Naive thymus-derived CD8-positive, alpha-beta T cell (primary cell): ENCODE results near the gene NCKAP5. TPM values are rescaled to one million over a fixed set of nuclear protein-coding genes. Genes with fewer than 3 reads are reported as not detected.

ENCODE experiments used
- ATAC-seq, 2 donors: fragments of 150-1000 bp; cut with Tn5 transposase in 1 of 2; sonication (Bioruptor Pico), chemical (Tn5 transposase) in 1 of 2; 1 replicate in 1 of 2; 2 replicates in 1 of 2; pipeline ENCODE4 v1.10.0; 2021; ENCODE audit warnings: mild to moderate bottlenecking in 2 of 2, moderate library complexity in 2 of 2
- POLR2A ChIA-PET: fragments of 350-600 bp; sonication (Branson Sonifier 250); formaldehyde crosslinking; loops from one replicate; lab custom pipeline; 2021; ENCODE audit warnings: antibody characterized with exemption; lab: Charles Lee
- DNase-seq, 10 donors: peaks; one replicate each; pipeline versions ENCODE4 v3.0.0 to v3.0.0-alpha.2; 2020 to 2022
- H3K27ac Mint-ChIP-seq, 10 donors: one replicate each; pipeline ENCODE4 v1.8.0; 2020 to 2022; ENCODE audit warnings: mild to moderate bottlenecking in 10 of 10, mixed read lengths in 10 of 10, moderate library complexity in 4 of 10, inconsistent platforms in 1 of 10
- H3K27me3 Mint-ChIP-seq, 5 donors: one replicate each; pipeline ENCODE4 v1.8.0; 2021 to 2022; ENCODE audit warnings: mixed read lengths in 5 of 5
- H3K36me3 Mint-ChIP-seq, 3 donors: one replicate each; pipeline ENCODE4 v1.8.0; 2020 to 2022; ENCODE audit warnings: mixed read lengths in 3 of 3, mild to moderate bottlenecking in 2 of 3, inconsistent platforms in 1 of 3
- H3K4me1 Mint-ChIP-seq, 4 donors: one replicate each; pipeline ENCODE4 v1.8.0; 2021 to 2022; ENCODE audit warnings: mixed read lengths in 4 of 4
- H3K4me3 Mint-ChIP-seq, 10 donors: one replicate each; pipeline ENCODE4 v1.8.0; 2020 to 2022; ENCODE audit warnings: mild to moderate bottlenecking in 10 of 10, mixed read lengths in 10 of 10, moderate library complexity in 6 of 10, inconsistent platforms in 1 of 10
- H3K9me3 Mint-ChIP-seq, 9 donors: one replicate each; pipeline ENCODE4 v1.8.0; 2020 to 2022; ENCODE audit warnings: mixed read lengths in 9 of 9, mild to moderate bottlenecking in 3 of 9, inconsistent platforms in 1 of 9, moderate library complexity in 1 of 9
- polyA plus RNA-seq, 3 donors: library from polyadenylated mRNA; unstranded; fragments of 300-500 nt; fragmentation: Illumina TruSeq; gene quantifications; one replicate each; pipeline ENCODE4 v1.2.3, GENCODE V29; 2021
- total RNA-seq, 8 experiments: library from RNA in 2 of 8; stranded (reverse) in 2 of 8; gene quantifications; one replicate each; pipeline ENCODE4 v1.2.3 and lab custom pipeline; 2021 to 2026

The NCKAP5 gene
- total and polyA plus RNA-seq, 5 experiments from 2014 or later = not detected

DNA sequence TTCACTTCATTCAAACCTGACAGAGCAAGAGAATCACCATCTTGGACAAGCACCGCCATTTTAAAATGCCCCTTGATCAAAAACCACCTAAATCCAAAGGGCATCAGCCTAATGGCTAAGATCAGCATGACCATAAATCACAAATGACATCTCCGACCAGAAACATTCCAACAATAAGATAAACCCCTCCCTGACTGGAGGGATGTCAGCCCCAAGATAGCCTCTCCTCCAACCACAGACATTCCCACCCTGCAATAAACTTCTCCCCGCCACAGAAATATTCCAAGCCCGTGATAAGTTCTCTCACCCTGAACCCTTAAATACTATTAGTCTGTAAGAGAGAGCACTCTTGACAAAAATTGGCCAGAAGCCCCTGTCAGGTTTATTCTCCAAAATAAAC is 876.7 kb downstream of the NCKAP5 start:
- no peak for ATAC-seq
- H3K27me3 Mint-ChIP-seq = peaks cover 0 to 22% (median 2%) of the 10 kb centered on the region in 5 donors
- no peak overlapping the region for H3K4me3 Mint-ChIP-seq
- POLR2A ChIA-PET = no interaction called here
- peaks cover 0 to under 1% (median 0%) of the 10 kb centered on the region in 3 donors for H3K36me3 Mint-ChIP-seq
- peaks cover 0 to under 1% (median 0%) of the 10 kb centered on the region in 4 donors for H3K4me1 Mint-ChIP-seq
- peaks cover 0 to 20% (median 4%) of the 10 kb centered on the region in 9 donors for H3K9me3 Mint-ChIP-seq
- H3K27ac Mint-ChIP-seq = no peak overlapping the region
- no peak for DNase-seq

DNA sequence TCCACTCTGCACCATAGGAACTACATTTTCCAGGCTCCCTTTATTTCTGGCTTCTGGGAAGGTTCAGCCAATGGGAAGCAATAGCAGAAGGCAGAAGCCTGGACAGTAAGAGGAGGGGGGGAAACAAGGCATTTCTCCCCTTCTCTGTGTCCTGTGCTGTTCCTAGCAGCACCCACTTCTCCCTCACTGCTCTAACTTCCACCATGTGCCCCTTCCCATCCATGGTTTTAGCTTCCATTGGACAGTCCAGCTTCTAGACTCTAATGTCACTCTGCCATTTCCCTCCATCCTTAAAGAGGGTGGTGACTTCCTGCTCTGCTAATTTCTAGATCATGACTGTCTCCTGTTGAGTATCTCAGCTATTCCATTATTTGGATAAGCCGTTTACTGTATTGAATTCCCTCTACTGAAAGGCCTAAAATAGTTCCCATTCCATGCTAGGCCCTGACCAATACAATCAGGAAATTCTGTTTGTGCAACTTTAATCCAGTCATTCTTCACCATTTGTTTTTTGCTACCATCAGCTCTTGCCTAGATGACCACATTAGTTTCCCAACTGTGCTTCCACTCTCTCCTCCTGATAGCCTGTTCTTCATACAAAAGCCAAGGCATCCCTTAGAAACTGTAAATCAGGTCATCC is 877.5 kb downstream of the NCKAP5 start:
- H3K36me3 Mint-ChIP-seq = peaks cover 0 to 5% (median 0%) of the 10 kb centered on the region in 3 donors
- peaks cover 0 to 20% (median 4%) of the 10 kb centered on the region in 9 donors for H3K9me3 Mint-ChIP-seq
- peaks cover 0 to 19% (median 2%) of the 10 kb centered on the region in 5 donors for H3K27me3 Mint-ChIP-seq
- H3K27ac Mint-ChIP-seq = no peak overlapping the region
- no peak for DNase-seq
- H3K4me3 Mint-ChIP-seq = no peak overlapping the region
- no peaks in the 10 kb centered on the region for H3K4me1 Mint-ChIP-seq
- POLR2A ChIA-PET = no interaction called here
- no peak for ATAC-seq

DNA sequence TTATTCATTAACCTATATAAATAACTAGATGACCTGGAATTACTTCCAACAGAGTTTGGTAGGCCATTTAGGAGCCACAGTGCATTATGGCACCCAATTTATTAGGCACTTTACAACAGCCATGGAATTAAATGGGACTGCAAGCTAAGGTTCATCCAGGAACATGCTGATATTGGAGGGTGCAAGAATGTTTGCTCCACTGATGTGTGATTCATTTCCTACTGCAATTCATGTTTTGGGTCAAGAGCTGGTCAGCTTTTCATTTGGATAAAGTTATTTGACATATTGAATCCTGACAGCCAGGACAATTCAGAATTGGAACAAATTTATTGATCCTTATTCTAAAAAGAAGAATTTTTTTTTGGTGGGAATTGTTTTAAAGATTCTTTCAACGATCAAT is 886.5 kb downstream of the NCKAP5 start:
- Mint-ChIP-seq H3K27ac (no peak overlapping the region), H3K27me3 (peaks cover 0 to 3% (median 0%) of the 10 kb centered on the region in 5 donors), H3K4me1 (no peaks in the 10 kb centered on the region), H3K9me3 (peaks cover 0 to 4% (median 0%) of the 10 kb centered on the region in 9 donors), H3K36me3 (peaks cover 0 to 5% (median 0%) of the 10 kb centered on the region in 3 donors), H3K4me3 (no peak overlapping the region)
- no peak for DNase-seq
- POLR2A ChIA-PET = no interaction called here
- no peak for ATAC-seq

DNA sequence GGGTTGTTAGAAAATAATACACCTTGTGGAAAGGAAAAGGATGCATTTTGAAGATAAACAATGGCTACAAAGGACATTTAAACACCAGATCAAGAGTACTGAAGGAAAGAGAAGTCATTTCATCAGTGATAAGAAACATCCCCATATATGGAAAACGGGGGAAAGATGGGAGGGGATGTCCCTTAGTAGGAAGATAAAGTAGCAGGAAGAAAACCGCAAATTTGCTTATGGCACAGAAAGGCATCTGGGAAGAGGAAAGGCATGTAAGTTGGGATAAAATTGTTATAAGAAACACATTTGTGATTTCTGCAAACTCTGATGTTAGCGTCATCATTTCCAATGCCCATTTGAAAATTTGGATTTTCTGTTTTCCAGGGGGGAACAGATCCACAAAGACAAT is 887.7 kb downstream of the NCKAP5 start:
- POLR2A ChIA-PET = no interaction called here
- no peak overlapping the region for H3K4me3 Mint-ChIP-seq

DNA sequence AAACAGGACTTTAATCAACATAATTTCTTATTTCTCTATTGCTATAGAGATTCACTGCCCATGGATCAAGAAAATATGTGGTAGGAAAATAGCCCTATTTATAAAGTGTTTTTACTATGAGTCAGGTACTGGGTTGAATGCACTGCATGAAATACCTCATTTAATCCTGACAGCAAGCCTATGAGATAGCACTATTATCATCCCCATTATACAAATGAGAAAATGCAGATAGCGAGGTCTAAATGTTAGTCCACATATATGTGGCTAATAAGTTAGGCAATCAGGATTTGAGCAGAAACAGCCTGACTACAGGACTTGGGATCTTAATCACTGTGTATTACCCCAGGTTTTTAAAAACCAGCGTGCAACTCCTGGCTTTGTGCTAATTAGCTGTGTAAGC is 889.8 kb downstream of the NCKAP5 start:
- H3K27ac Mint-ChIP-seq = no peak overlapping the region
- no peak overlapping the region for H3K4me3 Mint-ChIP-seq
- H3K4me1 Mint-ChIP-seq = no peaks in the 10 kb centered on the region
- H3K9me3 Mint-ChIP-seq = peaks cover 0 to 5% (median 0%) of the 10 kb centered on the region in 9 donors
- ATAC-seq (no peak), DNase-seq (no peak)
- POLR2A ChIA-PET = no interaction called here
- peaks cover 3 to 17% (median 6%) of the 10 kb centered on the region in 5 donors for H3K27me3 Mint-ChIP-seq
- H3K36me3 Mint-ChIP-seq = no peaks in the 10 kb centered on the region

More for the DNA sequence above, 887.7 kb downstream of the NCKAP5 start:
- no peak for DNase-seq
- no peaks in the 10 kb centered on the region for H3K36me3 Mint-ChIP-seq
- H3K27ac Mint-ChIP-seq = no peak overlapping the region
- no peak for ATAC-seq
- H3K4me1 Mint-ChIP-seq = no peaks in the 10 kb centered on the region
- peaks cover 0 to 3% (median under 1%) of the 10 kb centered on the region in 5 donors for H3K27me3 Mint-ChIP-seq
- peaks cover 0 to 2% (median 0%) of the 10 kb centered on the region in 9 donors for H3K9me3 Mint-ChIP-seq

DNA sequence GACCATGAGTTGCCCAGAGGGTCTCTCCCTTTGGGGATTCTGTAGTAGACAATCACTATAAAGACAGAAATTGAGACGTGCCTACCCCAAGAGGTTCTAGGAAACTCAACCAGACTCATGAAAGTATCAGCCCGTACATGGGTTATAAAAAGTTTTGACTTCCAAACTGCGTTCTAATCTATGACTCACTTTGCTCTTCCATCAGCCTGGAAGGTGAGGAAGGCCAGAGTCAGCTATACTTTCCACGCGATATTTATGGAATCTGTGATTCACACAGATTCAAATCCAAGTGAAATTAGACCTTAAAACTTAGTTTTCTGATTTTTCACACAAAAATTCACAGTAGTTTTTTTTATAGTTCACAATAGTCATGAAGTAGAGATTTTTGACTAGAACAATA is 890.6 kb downstream of the NCKAP5 start:
- ATAC-seq (no peak), DNase-seq (no peak)
- Mint-ChIP-seq H3K9me3 (peaks cover 0 to 5% (median 0%) of the 10 kb centered on the region in 9 donors), H3K4me3 (no peak overlapping the region), H3K4me1 (no peaks in the 10 kb centered on the region), H3K27me3 (peaks cover 3 to 25% (median 11%) of the 10 kb centered on the region in 5 donors), H3K27ac (no peak overlapping the region), H3K36me3 (no peaks in the 10 kb centered on the region)
- POLR2A ChIA-PET = no interaction called here

DNA sequence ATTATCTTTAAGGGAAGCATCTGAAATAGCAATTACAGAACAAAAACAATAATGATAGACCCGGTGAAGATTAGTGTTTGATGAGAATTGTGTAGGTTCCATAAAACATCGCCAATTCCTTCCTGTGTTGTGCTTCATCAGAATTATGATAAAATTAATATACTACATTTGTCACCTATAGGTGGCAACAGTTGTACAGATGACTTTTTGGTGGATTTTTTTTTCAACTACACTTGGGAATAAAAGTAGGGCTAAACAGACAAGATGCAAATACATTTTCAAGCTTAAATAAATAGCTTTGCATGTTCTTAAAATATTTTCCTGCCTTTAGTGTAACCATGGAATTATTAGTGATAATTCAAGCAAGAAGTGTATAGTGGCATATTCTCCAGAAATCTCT is 891.3 kb downstream of the NCKAP5 start:
- H3K9me3 Mint-ChIP-seq = peaks cover 0 to 5% (median 0%) of the 10 kb centered on the region in 9 donors
- H3K27ac Mint-ChIP-seq = no peak overlapping the region
- H3K27me3 Mint-ChIP-seq = peaks cover 3 to 27% (median 12%) of the 10 kb centered on the region in 5 donors
- no peaks in the 10 kb centered on the region for H3K36me3 Mint-ChIP-seq
- H3K4me1 Mint-ChIP-seq = no peaks in the 10 kb centered on the region
- DNase-seq = no peak
- POLR2A ChIA-PET = no interaction called here
- ATAC-seq = no peak
- no peak overlapping the region for H3K4me3 Mint-ChIP-seq

DNA sequence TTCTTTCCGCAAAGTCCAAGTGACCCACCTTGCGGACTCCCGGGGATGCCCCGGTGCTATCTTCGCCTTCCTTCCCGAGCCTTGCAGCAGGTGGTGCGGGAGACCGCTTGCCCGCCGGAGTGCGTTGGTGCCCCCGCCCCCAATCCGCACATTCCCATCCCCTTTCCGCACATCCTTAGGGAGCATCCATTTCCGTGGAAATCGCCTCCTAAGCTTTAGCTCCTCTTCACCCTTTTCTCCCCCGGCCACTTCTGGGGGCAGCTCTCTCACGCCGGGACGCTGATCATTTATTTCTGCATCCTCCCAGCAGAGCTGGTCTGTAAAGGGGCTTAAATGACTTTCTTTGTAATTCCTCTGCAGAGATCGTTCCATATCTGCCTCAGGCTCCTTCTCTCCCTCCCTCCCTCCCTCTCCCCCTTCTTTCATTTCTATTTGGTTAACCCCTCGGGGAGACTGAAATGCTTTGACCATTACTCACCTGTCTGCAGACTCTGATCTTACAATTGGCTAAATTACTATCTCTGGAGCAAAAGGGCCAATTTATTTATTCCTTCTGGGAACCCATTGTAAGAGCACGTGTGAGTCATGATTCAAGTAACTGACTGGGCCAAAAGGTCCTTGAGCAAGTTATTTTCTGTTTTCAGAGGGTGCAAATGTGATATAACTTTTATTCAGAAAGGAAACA is 897.0 kb downstream of the NCKAP5 start:
- H3K27ac Mint-ChIP-seq = peak overlapping the region in 1 of 10 donors; percentile 85
- H3K36me3 Mint-ChIP-seq = peaks cover 0 to 4% (median 0%) of the 10 kb centered on the region in 3 donors
- POLR2A ChIA-PET = no interaction called here
- peaks cover 13 to 64% (median 33%) of the 10 kb centered on the region in 5 donors for H3K27me3 Mint-ChIP-seq
- H3K4me1 Mint-ChIP-seq = peaks cover 0 to 7% (median 2%) of the 10 kb centered on the region in 4 donors
- DNase-seq = no peak
- peaks cover 0 to 6% (median 2%) of the 10 kb centered on the region in 9 donors for H3K9me3 Mint-ChIP-seq
- no peak for ATAC-seq
- H3K4me3 Mint-ChIP-seq = peak overlapping the region in 5 of 10 donors; percentile 21 to 47 (median 32)

DNA sequence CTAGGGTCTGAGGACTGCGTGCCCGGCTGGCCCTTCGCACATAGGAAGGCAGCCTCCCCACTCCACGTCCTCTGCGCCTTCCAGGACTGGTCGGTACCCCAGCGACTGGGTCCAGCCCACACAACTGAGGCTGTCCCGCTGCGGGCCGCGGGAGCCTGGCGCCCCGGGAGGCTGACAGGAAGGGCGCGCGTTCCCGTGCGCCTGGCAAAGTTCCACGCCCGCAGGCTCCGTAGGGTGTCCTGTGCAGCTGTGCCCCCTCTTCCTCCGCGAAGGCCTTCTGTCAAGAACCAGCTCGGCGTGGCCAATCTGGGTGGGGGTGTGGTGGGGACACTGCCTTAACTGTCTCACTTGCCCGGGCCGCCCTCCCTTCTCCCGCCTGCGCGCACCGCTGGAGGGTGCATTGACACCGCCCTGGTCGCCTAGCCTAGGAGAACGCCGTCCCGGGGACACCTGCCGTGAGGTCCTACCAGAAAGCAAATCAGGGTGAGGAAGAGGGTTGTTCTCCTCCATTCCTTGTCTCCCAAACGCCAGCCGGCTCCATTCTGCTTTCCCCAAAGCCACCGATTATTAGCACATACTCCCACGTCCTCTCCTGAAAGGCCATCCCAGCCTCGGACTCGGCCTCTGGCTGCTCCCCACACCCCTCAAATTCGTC is 897.6 kb downstream of the NCKAP5 start:
- peaks cover 0 to 4% (median 0%) of the 10 kb centered on the region in 3 donors for H3K36me3 Mint-ChIP-seq
- H3K9me3 Mint-ChIP-seq = peaks cover 0 to 6% (median 2%) of the 10 kb centered on the region in 9 donors
- H3K27me3 Mint-ChIP-seq = peaks cover 14 to 71% (median 34%) of the 10 kb centered on the region in 5 donors
- peaks cover 0 to 7% (median 2%) of the 10 kb centered on the region in 4 donors for H3K4me1 Mint-ChIP-seq
- POLR2A ChIA-PET = no interaction called here
- peak overlapping the region in 3 of 10 donors; percentile 21 to 47 (median 43) for H3K4me3 Mint-ChIP-seq
- H3K27ac Mint-ChIP-seq = no peak overlapping the region
- DNase-seq (no peak), ATAC-seq (no peak)

DNA sequence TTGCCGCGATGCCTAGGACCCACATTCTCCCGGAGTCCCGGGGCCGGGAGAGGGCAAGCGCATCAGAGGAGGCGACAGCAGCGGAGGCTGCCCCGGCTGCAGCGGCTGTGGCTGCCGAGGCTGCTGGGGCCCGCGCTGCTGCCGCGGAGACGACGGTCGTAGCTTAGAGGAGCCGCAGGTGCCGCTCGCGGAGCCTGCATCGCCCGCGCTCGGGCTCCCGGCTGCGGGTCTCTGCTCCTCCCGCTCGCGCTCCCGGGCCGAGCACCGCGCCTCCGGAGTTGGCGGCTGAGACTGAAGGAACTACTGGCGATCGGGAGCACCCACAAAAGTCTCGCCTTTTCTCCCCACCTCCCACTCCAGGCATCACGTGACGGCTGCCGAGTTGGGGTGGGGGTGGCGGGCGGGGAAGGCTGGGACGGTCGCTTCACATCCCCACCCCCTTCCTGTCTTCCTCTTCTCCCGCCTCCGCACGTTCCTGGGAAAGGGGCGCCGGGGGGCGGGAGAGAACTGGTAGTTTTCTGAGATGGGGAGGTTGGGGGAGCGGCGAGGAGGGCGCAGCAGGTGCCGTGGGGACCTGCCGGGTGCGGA is 898.3 kb downstream of the NCKAP5 start, which contains the start of gene LYPD1:
Gene LYPD1 (minus strand): TSS at position 298 of the 588 bp plus-strand sequence. CDS start 273 bp downstream, at position 25.
- H3K9me3 Mint-ChIP-seq = peaks cover 0 to 6% (median 2%) of the 10 kb centered on the region in 9 donors
- ATAC-seq (no peak), DNase-seq (no peak)
- no peak within 1 kb of the TSS for H3K27ac Mint-ChIP-seq
- POLR2A ChIA-PET = no interaction called here
- H3K27me3 Mint-ChIP-seq = peaks cover 14 to 71% (median 35%) of the 10 kb centered on the region in 5 donors
- H3K36me3 Mint-ChIP-seq = peaks cover 0 to 4% (median 0%) of the 10 kb centered on the region in 3 donors
- H3K4me1 Mint-ChIP-seq = peaks cover 0 to 7% (median 2%) of the 10 kb centered on the region in 4 donors
- H3K4me3 Mint-ChIP-seq = peak within 1 kb of the TSS in 3 of 10 donors; percentile 21 to 47 (median 43)

DNA sequence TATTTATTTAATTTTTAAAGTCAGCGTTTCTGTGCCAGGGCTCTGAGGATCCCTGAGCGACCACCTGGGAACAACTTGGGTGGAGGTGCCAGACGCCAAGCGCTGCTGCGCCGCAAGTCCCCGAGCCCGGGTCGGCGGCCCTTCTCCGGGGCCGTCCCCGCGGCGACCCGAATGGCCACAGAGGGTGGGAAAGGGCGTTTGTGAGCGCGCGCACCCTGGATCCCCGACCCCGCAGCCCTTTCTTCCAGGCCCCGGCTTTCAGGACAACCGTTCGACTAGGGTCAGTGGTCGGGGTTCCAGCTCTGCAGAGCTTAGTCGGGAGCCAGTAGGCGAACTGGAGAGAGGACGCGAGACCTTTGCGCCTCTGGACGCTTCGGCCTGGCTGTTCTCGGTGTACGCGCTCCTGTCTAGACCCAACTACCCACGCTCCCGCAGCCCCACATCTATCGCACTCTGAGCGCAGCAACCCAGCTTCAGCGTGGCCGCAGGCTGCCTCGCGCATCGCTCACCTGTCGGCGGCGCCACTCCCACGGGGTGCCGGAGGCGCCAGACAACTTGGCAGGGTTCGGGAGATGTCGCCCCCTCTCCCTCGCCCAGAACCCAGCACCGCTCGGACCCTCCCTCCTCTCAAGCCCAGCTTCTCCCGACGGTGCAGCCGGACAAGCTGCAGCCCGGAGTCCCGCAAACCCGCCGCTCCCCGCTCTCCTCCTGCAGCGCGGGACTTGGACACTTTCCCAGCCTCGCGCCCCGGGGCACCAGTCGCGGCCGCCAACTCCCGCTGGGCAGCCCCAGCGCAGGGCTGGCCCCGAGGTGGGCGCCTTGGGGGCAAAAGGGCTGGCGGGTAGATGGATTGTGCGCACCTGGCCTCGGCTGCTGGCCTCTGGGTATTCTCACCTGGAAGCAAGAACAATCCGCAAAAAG is 899.0 kb downstream of the NCKAP5 start:
- DNase-seq (no peak), ATAC-seq (no peak)
- Mint-ChIP-seq H3K4me3 (no peak overlapping the region), H3K9me3 (peaks cover 0 to 4% (median 0%) of the 10 kb centered on the region in 9 donors), H3K36me3 (peaks cover 0 to 4% (median 0%) of the 10 kb centered on the region in 3 donors), H3K4me1 (peaks cover 0 to 7% (median 2%) of the 10 kb centered on the region in 4 donors), H3K27me3 (peaks cover 14 to 68% (median 34%) of the 10 kb centered on the region in 5 donors), H3K27ac (no peak overlapping the region)
- POLR2A ChIA-PET = no interaction called here
